ENCODE results near the gene RGS19.

DNA sequence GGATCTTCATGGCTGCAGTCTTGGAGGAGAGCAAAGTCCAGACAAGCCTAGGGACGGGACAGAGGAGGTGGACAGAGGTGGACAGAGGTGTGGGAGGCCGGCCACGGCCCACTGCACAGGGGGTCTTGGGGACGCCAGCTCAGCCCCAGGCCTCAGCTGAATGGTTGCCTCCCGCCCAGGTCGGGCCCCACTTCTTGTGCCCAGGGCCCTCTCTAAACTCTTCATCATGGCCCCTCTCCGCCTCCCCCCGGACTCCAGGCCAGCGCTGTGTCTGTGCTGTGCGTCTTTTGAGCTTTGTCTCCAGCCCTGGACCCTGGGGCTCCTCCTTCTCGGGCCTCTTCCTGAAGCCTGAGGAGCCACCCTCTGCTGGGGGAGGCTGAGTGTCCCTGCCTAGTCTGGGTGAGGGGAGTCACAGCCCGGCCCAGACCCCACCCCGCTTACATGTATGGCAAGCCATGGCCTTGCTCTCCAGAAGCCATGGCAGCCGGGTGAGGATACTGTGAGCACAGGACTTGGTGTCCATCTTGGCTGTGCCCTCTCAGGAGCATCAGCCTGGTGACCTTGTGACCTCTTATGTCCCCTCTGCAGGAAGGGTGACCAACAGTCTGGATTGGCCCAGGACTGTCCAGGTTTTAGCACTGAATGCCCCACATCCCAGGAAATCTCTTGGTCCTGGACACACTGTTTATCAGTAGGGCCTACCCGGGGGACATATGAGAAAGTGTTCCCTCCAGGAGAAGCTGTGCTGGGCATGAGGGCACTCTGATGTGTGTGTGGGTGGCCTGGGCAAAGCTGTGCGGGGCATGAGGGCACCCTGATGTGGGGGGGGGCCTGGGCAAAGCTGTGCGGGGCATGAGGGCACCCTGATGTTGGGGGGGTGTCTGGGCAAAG, 37.5 kb upstream of the RGS19 start:
- no peak for TF ChIP-seq SIN3A (IDR thresholded peaks at IDR 0.05; ENCODE audit: borderline replicate concordance, low read depth, low read length)
- TF ChIP-seq, protein P1, sequence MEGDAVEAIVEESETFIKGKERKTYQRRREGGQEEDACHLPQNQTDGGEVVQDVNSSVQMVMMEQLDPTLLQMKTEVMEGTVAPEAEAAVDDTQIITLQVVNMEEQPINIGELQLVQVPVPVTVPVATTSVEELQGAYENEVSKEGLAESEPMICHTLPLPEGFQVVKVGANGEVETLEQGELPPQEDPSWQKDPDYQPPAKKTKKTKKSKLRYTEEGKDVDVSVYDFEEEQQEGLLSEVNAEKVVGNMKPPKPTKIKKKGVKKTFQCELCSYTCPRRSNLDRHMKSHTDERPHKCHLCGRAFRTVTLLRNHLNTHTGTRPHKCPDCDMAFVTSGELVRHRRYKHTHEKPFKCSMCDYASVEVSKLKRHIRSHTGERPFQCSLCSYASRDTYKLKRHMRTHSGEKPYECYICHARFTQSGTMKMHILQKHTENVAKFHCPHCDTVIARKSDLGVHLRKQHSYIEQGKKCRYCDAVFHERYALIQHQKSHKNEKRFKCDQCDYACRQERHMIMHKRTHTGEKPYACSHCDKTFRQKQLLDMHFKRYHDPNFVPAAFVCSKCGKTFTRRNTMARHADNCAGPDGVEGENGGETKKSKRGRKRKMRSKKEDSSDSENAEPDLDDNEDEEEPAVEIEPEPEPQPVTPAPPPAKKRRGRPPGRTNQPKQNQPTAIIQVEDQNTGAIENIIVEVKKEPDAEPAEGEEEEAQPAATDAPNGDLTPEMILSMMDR (IDR thresholded peaks at IDR 0.05): no peak
- TF ChIP-seq EP300 (IDR thresholded peaks at IDR 0.05; ENCODE audit: borderline replicate concordance in 1 of 2, low read depth in 1 of 2, low read length in 1 of 2): no peak

All from SK-N-SH (cell line).